Effector CD4-positive, alpha-beta T cell (primary cell): ENCODE results near the gene SLC1A1.

Experiments
- DNase-seq: peaks from one replicate; pipeline ENCODE4 v3.0.0-alpha.2; 2020

SLC1A1 gene

GRCh38 chr9:4547016-4547415 is 56.7 kb downstream of the SLC1A1 start:
- DNase-seq, result no peak

- DNase-seq, result no peak
These were observed 58.8 kb downstream of the SLC1A1 start for GRCh38 chr9:4548811-4549725.

GRCh38 chr9:4549751-4550295 is 59.6 kb downstream of the SLC1A1 start:
- no peak for DNase-seq

GRCh38 chr9:4550777-4551484 is 60.7 kb downstream of the SLC1A1 start:
- no peak for DNase-seq

- no peak for DNase-seq
These were observed 63.7 kb downstream of the SLC1A1 start for GRCh38 chr9:4553951-4554381.

GRCh38 chr9:4555236-4555635 is 65.0 kb downstream of the SLC1A1 start:
- no peak for DNase-seq

- DNase-seq, result no peak
These were observed 68.2 kb downstream of the SLC1A1 start for GRCh38 chr9:4558371-4558998.

- no peak for DNase-seq
These were observed 69.3 kb downstream of the SLC1A1 start for GRCh38 chr9:4559261-4560182.

GRCh38 chr9:4563105-4563504 is 72.8 kb downstream of the SLC1A1 start:
- DNase-seq, result no peak

- no peak for DNase-seq
These were observed 76.5 kb downstream of the SLC1A1 start for GRCh38 chr9:4566806-4567205.

GRCh38 chr9:4567601-4568000 is 77.3 kb downstream of the SLC1A1 start:
- no peak for DNase-seq

- no peak for DNase-seq
These were observed 78.8 kb downstream of the SLC1A1 start for GRCh38 chr9:4569101-4569500.

- DNase-seq, result no peak
These were observed 82.0 kb downstream of the SLC1A1 start for GRCh38 chr9:4572184-4572826.

- DNase-seq, result no peak
These were observed 82.9 kb downstream of the SLC1A1 start for GRCh38 chr9:4573176-4573575.

GRCh38 chr9:4573634-4574389 is 83.5 kb downstream of the SLC1A1 start:
- DNase-seq, result no peak

- no peak for DNase-seq
These were observed 84.5 kb downstream of the SLC1A1 start for GRCh38 chr9:4574657-4575243.

GRCh38 chr9:4575997-4576396 is 85.7 kb downstream of the SLC1A1 start:
- no peak for DNase-seq

- no peak for DNase-seq
These were observed 86.2 kb downstream of the SLC1A1 start for GRCh38 chr9:4576448-4576847.

- DNase-seq, result no peak
These were observed 88.7 kb downstream of the SLC1A1 start for GRCh38 chr9:4579001-4579400.

- no peak for DNase-seq
These were observed 90.9 kb downstream of the SLC1A1 start for GRCh38 chr9:4581035-4581760.
